Glutamatergic neuron (in vitro differentiated cells): ENCODE results near the gene LIMS1. TPM values are rescaled to one million over a fixed set of nuclear protein-coding genes. Genes with fewer than 3 reads are reported as not detected.
"Not testable (repeated sequence)": the region's sequence is repeated elsewhere in the genome, so short reads cannot be mapped to it uniquely, and the experiment has no call there.

Experiments
- DNase-seq: peaks from one replicate; pipeline ENCODE4 v3.0.0; 2022
- H3K27ac Mint-ChIP-seq: one replicate; pipeline ENCODE4 v1.8.0; 2020; ENCODE audit warnings: mild to moderate bottlenecking, mixed read lengths, inconsistent platforms; ENCODE audit not compliant: unreplicated experiment
- H3K27me3 Mint-ChIP-seq: one replicate; pipeline ENCODE4 v1.8.0; 2020; ENCODE audit warnings: mild to moderate bottlenecking, moderate library complexity, mixed read lengths, inconsistent platforms; ENCODE audit not compliant: unreplicated experiment
- H3K36me3 Mint-ChIP-seq: one replicate; pipeline ENCODE4 v1.8.0; 2020; ENCODE audit warnings: mild to moderate bottlenecking, mixed read lengths, inconsistent platforms; ENCODE audit not compliant: unreplicated experiment
- H3K4me1 Mint-ChIP-seq: one replicate; pipeline ENCODE4 v1.8.0; 2020; ENCODE audit warnings: mild to moderate bottlenecking, low read depth, mixed read lengths, inconsistent platforms; ENCODE audit not compliant: unreplicated experiment
- H3K4me3 Mint-ChIP-seq: one replicate; pipeline ENCODE4 v1.8.0; 2020; ENCODE audit warnings: mild to moderate bottlenecking, mixed read lengths, inconsistent platforms; ENCODE audit not compliant: unreplicated experiment
- H3K9me3 Mint-ChIP-seq: one replicate; pipeline ENCODE4 v1.8.0; 2020; ENCODE audit warnings: mild to moderate bottlenecking, moderate library complexity, mixed read lengths, inconsistent platforms; ENCODE audit not compliant: unreplicated experiment
- CTCF ChIP-seq: fragments of 200-600 bp; sonication (generic); IDR thresholded peaks from one replicate; pipeline ENCODE4 v1.5.0; 2021; ENCODE audit not compliant: partially characterized antibody, unreplicated experiment
- total RNA-seq: library from RNA; stranded (reverse); fragmentation: NEBNext Ultra II Directional; extraction: Animal tissue kit (Norgen Biotek cat#: 25700); gene quantifications from one replicate; pipeline ENCODE4 v1.2.1, GENCODE V29; 2021; ENCODE audit not compliant: unreplicated experiment

The LIMS1 gene
- total RNA-seq, 1 donor from 2014 or later: 18.5 TPM

- Mint-ChIP-seq H3K4me1 (peaks cover 16% of the 10 kb centered on the region), H3K36me3 (no peaks in the 10 kb centered on the region), H3K9me3 (no peaks in the 10 kb centered on the region), H3K27ac (no peak overlapping the region), H3K27me3 (peaks cover 2% of the 10 kb centered on the region), H3K4me3 (no peak overlapping the region)
- TF ChIP-seq CTCF: no peak
- DNase-seq: no peak
Measured at GRCh38 chr2:108555572-108555971, 21.3 kb downstream of the LIMS1 start.

- DNase-seq, H3K9me3 Mint-ChIP-seq, H3K36me3 Mint-ChIP-seq, H3K27ac Mint-ChIP-seq, H3K4me3 Mint-ChIP-seq, H3K27me3 Mint-ChIP-seq: not testable (repeated sequence)
- H3K4me1 Mint-ChIP-seq: peaks cover 17% of the 10 kb centered on the region
Measured at GRCh38 chr2:108556581-108556980, 22.3 kb downstream of the LIMS1 start.

- Mint-ChIP-seq H3K4me3 (no peak overlapping the region), H3K36me3 (peaks cover 17% of the 10 kb centered on the region), H3K27me3 (peaks cover 2% of the 10 kb centered on the region), H3K9me3 (peaks cover 6% of the 10 kb centered on the region), H3K27ac (peak overlapping the region; percentile 41), H3K4me1 (peaks cover 6% of the 10 kb centered on the region)
- TF ChIP-seq CTCF: no peak
- no peak for DNase-seq
Measured at GRCh38 chr2:108560241-108560811, 26.1 kb downstream of the LIMS1 start.

GRCh38 chr2:108560895-108561530 is 26.7 kb downstream of the LIMS1 start:
- Mint-ChIP-seq H3K9me3 (peaks cover 6% of the 10 kb centered on the region), H3K4me3 (no peak overlapping the region), H3K4me1 (peaks cover 4% of the 10 kb centered on the region), H3K27ac (no peak overlapping the region), H3K27me3 (peaks cover 2% of the 10 kb centered on the region), H3K36me3 (peaks cover 17% of the 10 kb centered on the region)
- TF ChIP-seq CTCF: no peak
- no peak for DNase-seq

GRCh38 chr2:108562274-108562673 is 28.0 kb downstream of the LIMS1 start:
- no peak for TF ChIP-seq CTCF
- Mint-ChIP-seq H3K36me3 (peaks cover 17% of the 10 kb centered on the region), H3K27ac (no peak overlapping the region), H3K4me3 (no peak overlapping the region), H3K9me3 (peaks cover 6% of the 10 kb centered on the region), H3K27me3 (peaks cover 2% of the 10 kb centered on the region), H3K4me1 (peaks cover 4% of the 10 kb centered on the region)
- DNase-seq: no peak
